ENCODE measurements around the gene EXOC6B. TPM values are rescaled to one million over a fixed set of nuclear protein-coding genes. Genes with fewer than 3 reads are reported as not detected.

Gene EXOC6B
- total and polyA plus RNA-seq, 2 donors from 2014 or later, result 5.9 to 31.3 TPM

DNA sequence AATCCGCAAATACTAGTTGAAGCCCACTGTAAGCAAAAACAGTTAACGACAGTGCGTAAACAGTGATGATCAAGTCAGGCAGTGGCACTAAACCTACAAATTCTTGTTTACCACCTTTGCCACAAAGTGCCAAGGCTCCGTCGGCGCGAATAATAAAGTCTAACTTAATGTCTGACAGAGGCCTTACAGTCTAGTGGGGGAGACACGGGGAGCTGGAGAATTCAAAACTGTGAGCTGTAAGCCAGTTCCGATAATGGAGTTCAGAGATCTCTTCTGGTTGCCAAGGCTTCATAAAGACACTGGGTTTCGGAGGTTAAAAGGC is 284 bp upstream of the EXOC6B start:
- TF ChIP-seq, protein P1, sequence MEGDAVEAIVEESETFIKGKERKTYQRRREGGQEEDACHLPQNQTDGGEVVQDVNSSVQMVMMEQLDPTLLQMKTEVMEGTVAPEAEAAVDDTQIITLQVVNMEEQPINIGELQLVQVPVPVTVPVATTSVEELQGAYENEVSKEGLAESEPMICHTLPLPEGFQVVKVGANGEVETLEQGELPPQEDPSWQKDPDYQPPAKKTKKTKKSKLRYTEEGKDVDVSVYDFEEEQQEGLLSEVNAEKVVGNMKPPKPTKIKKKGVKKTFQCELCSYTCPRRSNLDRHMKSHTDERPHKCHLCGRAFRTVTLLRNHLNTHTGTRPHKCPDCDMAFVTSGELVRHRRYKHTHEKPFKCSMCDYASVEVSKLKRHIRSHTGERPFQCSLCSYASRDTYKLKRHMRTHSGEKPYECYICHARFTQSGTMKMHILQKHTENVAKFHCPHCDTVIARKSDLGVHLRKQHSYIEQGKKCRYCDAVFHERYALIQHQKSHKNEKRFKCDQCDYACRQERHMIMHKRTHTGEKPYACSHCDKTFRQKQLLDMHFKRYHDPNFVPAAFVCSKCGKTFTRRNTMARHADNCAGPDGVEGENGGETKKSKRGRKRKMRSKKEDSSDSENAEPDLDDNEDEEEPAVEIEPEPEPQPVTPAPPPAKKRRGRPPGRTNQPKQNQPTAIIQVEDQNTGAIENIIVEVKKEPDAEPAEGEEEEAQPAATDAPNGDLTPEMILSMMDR (IDR thresholded peaks at IDR 0.05; ENCODE audit: borderline replicate concordance, extremely low read depth, insufficient read depth), result peak; percentile 2
- no peak overlapping the region for H3K9ac ChIP-seq (ENCODE audit: low read length in 3 of 3)
- no peak for FAIRE-seq
- no peaks in the 10 kb centered on the region for H3K9me3 ChIP-seq (ENCODE audit: control insufficient read depth in 2 of 3, insufficient read depth in 1 of 3, low read length in 3 of 3)
- no peak overlapping the region for H3K27ac ChIP-seq (ENCODE audit: low read depth in 2 of 2, low read length in 2 of 2)
- H3K4me1 ChIP-seq (ENCODE audit: control insufficient read depth in 2 of 3, insufficient read depth in 2 of 3, low read depth in 1 of 3, low read length in 3 of 3), result peaks cover 0 to 8% (median 4%) of the 10 kb centered on the region in 3 donors
- no peaks in the 10 kb centered on the region for H3K36me3 ChIP-seq (ENCODE audit: control insufficient read depth in 2 of 3, insufficient read depth in 3 of 3, low read length in 3 of 3)
- peak overlapping the region in 2 of 3 donors; percentile 78 to 88 for H3K4me3 ChIP-seq (ENCODE audit: low read length in 3 of 3)
- no peak for DNase-seq
- H3K27me3 ChIP-seq (ENCODE audit: control insufficient read depth, insufficient read depth, low read length), result no peaks in the 10 kb centered on the region
- intact Hi-C loops (cut with DNase I), result no loop called here

DNA sequence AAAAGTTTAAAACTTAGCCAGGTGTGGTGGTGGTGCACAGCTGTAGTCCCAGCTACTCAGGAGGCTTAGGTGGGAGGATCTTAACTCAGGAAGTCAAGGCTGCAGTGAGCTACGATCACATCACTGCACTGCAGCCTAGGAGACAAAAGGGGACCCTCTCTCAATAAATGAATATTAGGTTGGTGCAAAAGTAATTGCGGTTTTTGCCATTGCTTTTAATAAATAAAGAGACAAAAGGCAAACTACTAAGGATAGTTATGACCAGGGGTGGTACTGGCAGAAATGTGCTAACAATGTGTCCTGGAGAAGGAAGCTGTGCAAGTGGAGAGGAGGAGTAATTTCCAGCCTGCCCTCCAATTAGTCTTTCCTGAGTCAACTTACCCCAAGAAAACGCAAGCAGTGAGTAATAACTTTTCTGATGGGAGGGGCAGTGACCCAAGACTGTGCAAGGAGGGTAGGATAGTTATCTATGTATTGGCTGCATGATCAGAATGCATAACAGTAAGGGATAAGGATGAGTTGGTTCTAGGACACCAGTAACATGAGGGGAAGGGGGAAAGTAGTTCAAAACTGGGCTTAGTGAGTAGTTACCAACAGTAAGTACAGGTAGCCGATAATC is 1.5 kb downstream of the EXOC6B start:
- Histone ChIP-seq H3K27me3 (ENCODE audit: control insufficient read depth, insufficient read depth, low read length) (no peaks in the 10 kb centered on the region), H3K27ac (ENCODE audit: low read depth in 2 of 2, low read length in 2 of 2) (no peak overlapping the region), H3K4me3 (ENCODE audit: low read length in 3 of 3) (peak overlapping the region in 2 of 3 donors; percentile 78 to 88), H3K4me1 (ENCODE audit: control insufficient read depth in 2 of 3, insufficient read depth in 2 of 3, low read depth in 1 of 3, low read length in 3 of 3) (peaks cover 0 to 8% (median 4%) of the 10 kb centered on the region in 3 donors), H3K9ac (ENCODE audit: low read length in 3 of 3) (peak overlapping the region in 2 of 3 donors; percentile 20 to 72), H3K9me3 (ENCODE audit: control insufficient read depth in 2 of 3, insufficient read depth in 1 of 3, low read length in 3 of 3) (no peaks in the 10 kb centered on the region), H3K36me3 (ENCODE audit: control insufficient read depth in 2 of 3, insufficient read depth in 3 of 3, low read length in 3 of 3) (no peaks in the 10 kb centered on the region)
- intact Hi-C loops (cut with DNase I), result no loop called here
- FAIRE-seq (no peak), DNase-seq (no peak)
- TF ChIP-seq, protein P1 (IDR thresholded peaks at IDR 0.05; ENCODE audit: borderline replicate concordance, extremely low read depth, insufficient read depth), result no peak

DNA sequence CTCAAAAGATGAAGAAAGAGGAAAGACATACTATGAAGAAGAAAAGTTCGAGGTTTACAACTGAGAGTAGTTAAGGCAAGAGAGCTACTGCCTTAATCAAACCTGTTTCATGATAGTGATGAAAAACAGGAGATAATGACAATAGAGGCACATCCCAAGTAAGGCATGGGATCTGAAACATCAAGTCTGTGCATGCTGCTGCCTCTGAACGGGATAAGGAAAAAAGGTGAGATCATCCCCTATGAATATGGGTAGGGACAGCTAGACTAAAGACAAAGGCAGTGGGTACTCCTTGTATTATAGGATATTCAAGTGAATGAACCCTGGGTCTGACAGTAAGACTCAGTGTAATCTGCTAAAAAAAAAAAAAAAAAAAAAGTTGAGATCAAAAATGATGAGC is 3.0 kb downstream of the EXOC6B start:
- intact Hi-C loops (cut with DNase I), result no loop called here
- TF ChIP-seq, protein P1 (IDR thresholded peaks at IDR 0.05; ENCODE audit: borderline replicate concordance, extremely low read depth, insufficient read depth), result no peak
- FAIRE-seq, result no peak
- no peak overlapping the region for H3K9ac ChIP-seq (ENCODE audit: low read length in 3 of 3)
- H3K4me1 ChIP-seq (ENCODE audit: control insufficient read depth in 2 of 3, insufficient read depth in 2 of 3, low read depth in 1 of 3, low read length in 3 of 3), result peaks cover 0 to 8% (median 4%) of the 10 kb centered on the region in 3 donors
- peak overlapping the region in 1 of 3 donors; percentile 4 for H3K4me3 ChIP-seq (ENCODE audit: low read length in 3 of 3)
- H3K27me3 ChIP-seq (ENCODE audit: control insufficient read depth, insufficient read depth, low read length), result no peaks in the 10 kb centered on the region
- no peak overlapping the region for H3K27ac ChIP-seq (ENCODE audit: low read depth in 2 of 2, low read length in 2 of 2)
- no peaks in the 10 kb centered on the region for H3K36me3 ChIP-seq (ENCODE audit: control insufficient read depth in 2 of 3, insufficient read depth in 3 of 3, low read length in 3 of 3)
- no peak for DNase-seq
- no peaks in the 10 kb centered on the region for H3K9me3 ChIP-seq (ENCODE audit: control insufficient read depth in 2 of 3, insufficient read depth in 1 of 3, low read length in 3 of 3)

DNA sequence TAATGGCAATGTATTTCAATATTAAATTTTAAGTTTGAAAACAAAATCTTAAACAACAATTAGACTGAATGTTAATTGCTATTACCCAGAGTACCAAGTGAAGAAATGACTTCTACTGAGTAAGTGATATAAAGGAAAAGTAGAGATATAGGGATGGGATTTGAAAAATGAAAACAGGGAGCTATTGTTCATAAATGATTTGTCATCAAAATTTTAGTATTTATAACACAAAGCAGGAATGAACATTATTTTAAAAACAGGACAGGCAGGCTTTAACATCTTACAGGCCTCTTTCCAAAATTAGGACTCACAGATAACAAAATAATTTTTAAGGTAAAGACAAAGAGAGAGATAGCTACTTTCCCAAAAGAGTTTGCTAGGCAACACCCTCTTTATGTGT is 3.9 kb downstream of the EXOC6B start:
- H3K4me3 ChIP-seq (ENCODE audit: low read length in 3 of 3), result no peak overlapping the region
- H3K9me3 ChIP-seq (ENCODE audit: control insufficient read depth in 2 of 3, insufficient read depth in 1 of 3, low read length in 3 of 3), result no peaks in the 10 kb centered on the region
- peaks cover 0 to 8% (median 4%) of the 10 kb centered on the region in 3 donors for H3K4me1 ChIP-seq (ENCODE audit: control insufficient read depth in 2 of 3, insufficient read depth in 2 of 3, low read depth in 1 of 3, low read length in 3 of 3)
- intact Hi-C loops (cut with DNase I), result no loop called here
- no peaks in the 10 kb centered on the region for H3K36me3 ChIP-seq (ENCODE audit: control insufficient read depth in 2 of 3, insufficient read depth in 3 of 3, low read length in 3 of 3)
- H3K27me3 ChIP-seq (ENCODE audit: control insufficient read depth, insufficient read depth, low read length), result no peaks in the 10 kb centered on the region
- no peak overlapping the region for H3K27ac ChIP-seq (ENCODE audit: low read depth in 2 of 2, low read length in 2 of 2)
- FAIRE-seq, result no peak
- no peak for DNase-seq
- TF ChIP-seq, protein P1 (IDR thresholded peaks at IDR 0.05; ENCODE audit: borderline replicate concordance, extremely low read depth, insufficient read depth), result no peak
- H3K9ac ChIP-seq (ENCODE audit: low read length in 3 of 3), result no peak overlapping the region
